ENCODE measurements around the gene ABO.
"Not testable (repeated sequence)": the region's sequence is repeated elsewhere in the genome, so short reads cannot be mapped to it uniquely, and the experiment has no call there.

ABO gene

GRCh38 chr9:133237035-133237731 is 37.8 kb downstream of the ABO start:
- Histone ChIP-seq H3K9me3 (no peaks in the 10 kb centered on the region), H3K27me3 (no peaks in the 10 kb centered on the region), H3K4me1 (no peaks in the 10 kb centered on the region), H3K4me3 (ENCODE audit: low read depth, low read length) (no peak overlapping the region), H3K36me3 (no peaks in the 10 kb centered on the region)
- no peak for DNase-seq
- TF ChIP-seq CTCF (IDR thresholded peaks at IDR 0.05; ENCODE audit: low read depth, low read length) = no peak

- not testable (repeated sequence) for H3K4me3 ChIP-seq (ENCODE audit: low read depth, low read length); H3K36me3 ChIP-seq; DNase-seq; H3K9me3 ChIP-seq; H3K4me1 ChIP-seq; H3K27me3 ChIP-seq
Observed at GRCh38 chr9:133236291-133237034, 38.5 kb downstream of the ABO start.

GRCh38 chr9:133235549-133236222 is 39.3 kb downstream of the ABO start:
- H3K36me3 ChIP-seq = no peaks in the 10 kb centered on the region
- TF ChIP-seq CTCF (IDR thresholded peaks at IDR 0.05; ENCODE audit: low read depth, low read length) = no peak
- H3K27me3 ChIP-seq = no peaks in the 10 kb centered on the region
- H3K4me3 ChIP-seq (ENCODE audit: low read depth, low read length) = no peak overlapping the region
- no peak for DNase-seq
- H3K9me3 ChIP-seq = no peaks in the 10 kb centered on the region
- H3K4me1 ChIP-seq = no peaks in the 10 kb centered on the region

GRCh38 chr9:133234577-133235322 is 40.3 kb downstream of the ABO start:
- H3K4me3 ChIP-seq (ENCODE audit: low read depth, low read length) = no peak overlapping the region
- no peaks in the 10 kb centered on the region for H3K4me1 ChIP-seq
- H3K36me3 ChIP-seq = no peaks in the 10 kb centered on the region
- no peak for DNase-seq
- H3K9me3 ChIP-seq = no peaks in the 10 kb centered on the region
- H3K27me3 ChIP-seq = no peaks in the 10 kb centered on the region
- no peak for TF ChIP-seq CTCF (IDR thresholded peaks at IDR 0.05; ENCODE audit: low read depth, low read length)

GRCh38 chr9:133233681-133234432 is 41.1 kb downstream of the ABO start:
- Histone ChIP-seq H3K9me3 (no peaks in the 10 kb centered on the region), H3K27me3 (no peaks in the 10 kb centered on the region), H3K4me1 (no peaks in the 10 kb centered on the region), H3K36me3 (no peaks in the 10 kb centered on the region), H3K4me3 (ENCODE audit: low read depth, low read length) (no peak overlapping the region)
- no peak for DNase-seq
- TF ChIP-seq CTCF (IDR thresholded peaks at IDR 0.05; ENCODE audit: low read depth, low read length) = no peak

- H3K9me3 ChIP-seq; H3K4me3 ChIP-seq (ENCODE audit: low read depth, low read length); DNase-seq; H3K27me3 ChIP-seq; H3K4me1 ChIP-seq; H3K36me3 ChIP-seq: not testable (repeated sequence)
Observed at GRCh38 chr9:133231934-133232568, 43.0 kb downstream of the ABO start.

GRCh38 chr9:133230514-133230913 is 44.5 kb downstream of the ABO start:
- H3K4me1 ChIP-seq; H3K27me3 ChIP-seq; DNase-seq; H3K9me3 ChIP-seq; H3K4me3 ChIP-seq (ENCODE audit: low read depth, low read length); H3K36me3 ChIP-seq: not testable (repeated sequence)
